ENCODE results near the gene BCL2L2. TPM values are rescaled to one million over a fixed set of nuclear protein-coding genes. Genes with fewer than 3 reads are reported as not detected.

The BCL2L2 gene
- total and polyA plus RNA-seq, 9 of the 15 experiments (the other 6 are each of a cell fraction or from before 2014, with no cell fraction given), result 2.6 to 32.5 (median 14.7) TPM

DNA sequence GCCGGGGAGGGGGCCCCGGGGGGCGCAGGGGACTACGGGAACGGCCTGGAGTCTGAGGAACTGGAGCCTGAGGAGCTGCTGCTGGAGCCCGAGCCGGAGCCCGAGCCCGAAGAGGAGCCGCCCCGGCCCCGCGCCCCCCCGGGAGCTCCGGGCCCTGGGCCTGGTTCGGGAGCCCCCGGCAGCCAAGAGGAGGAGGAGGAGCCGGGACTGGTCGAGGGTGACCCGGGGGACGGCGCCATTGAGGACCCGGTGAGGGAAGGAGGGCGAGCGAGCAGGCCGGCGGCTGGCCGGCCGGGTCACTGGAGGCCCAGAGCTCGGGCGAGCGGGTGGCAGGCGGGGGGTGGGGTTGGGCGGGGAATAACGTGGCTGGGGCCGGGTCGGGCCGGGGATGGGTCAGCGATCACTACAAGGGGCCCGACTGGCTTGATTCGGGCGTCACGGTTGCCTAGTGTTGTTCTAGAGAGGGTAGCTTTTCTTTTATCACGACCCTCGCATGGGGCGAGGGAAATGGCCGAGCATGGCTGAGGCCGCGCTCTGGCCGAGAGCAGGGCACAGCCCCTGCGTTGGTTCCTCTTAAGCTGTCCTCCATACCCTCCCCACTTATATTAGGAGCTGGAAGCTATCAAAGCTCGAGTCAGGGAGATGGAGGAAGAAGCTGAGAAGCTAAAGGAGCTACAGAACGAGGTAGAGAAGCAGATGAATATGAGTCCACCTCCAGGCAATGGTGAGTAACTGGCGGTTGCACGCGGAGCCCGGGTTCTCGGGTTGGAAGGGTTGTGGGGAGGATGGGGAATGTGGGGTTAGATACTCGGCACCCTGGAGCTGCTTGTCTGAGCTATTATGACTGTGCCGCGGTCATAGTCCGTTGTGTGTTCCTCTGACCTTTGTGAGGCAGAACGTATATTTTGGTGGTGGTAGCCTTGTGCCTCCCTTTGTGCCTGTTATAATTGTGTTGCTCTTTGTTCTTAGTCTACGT is 15.2 kb downstream of the BCL2L2 start:
- Histone ChIP-seq H3K9me3 (replicated peaks; ENCODE audit: control insufficient read depth, insufficient read depth, low read depth, low read length) (no peaks in the 10 kb centered on the region), H3K36me3 (ENCODE audit: control insufficient read depth, insufficient read depth, low read length) (peaks cover 58% of the 10 kb centered on the region; the same call in 2 of the 3 replicates), H3K4me3 (peak overlapping the region; percentile 90), H3K79me2 (ENCODE audit: control insufficient read depth, insufficient read depth, low read length) (peaks cover 34% of the 10 kb centered on the region), H3K27me3 (ENCODE audit: control insufficient read depth in 2 of 2, insufficient read depth in 2 of 2, low read length in 2 of 2) (no peaks in the 10 kb centered on the region), H3K9me1 (ENCODE audit: control insufficient read depth, insufficient read depth, low read length) (no peaks in the 10 kb centered on the region), H3K27ac (ENCODE audit: extremely low read depth, low read depth, low read length) (peak overlapping the region; percentile 95), H4K20me1 (replicated peaks; ENCODE audit: control insufficient read depth, insufficient read depth, low read length) (no peaks in the 10 kb centered on the region; the same call in 1 of the 2 replicates), H3K9ac (ENCODE audit: insufficient read depth in 1 of 2, low read depth in 2 of 2, low read length in 2 of 2) (peak overlapping the region; percentile 97 to 100), H2AFZ (ENCODE audit: low read depth, low read length) (peak overlapping the region; percentile 68), H3K4me1 (replicated peaks in 1 of 2; ENCODE audit: control insufficient read depth in 2 of 2, insufficient read depth in 2 of 2, low read length in 2 of 2) (peaks cover 11 to 17% of the 10 kb centered on the region in 2 experiments; a peak in 4 of 5 replicates), H3K4me2 (ENCODE audit: insufficient read depth, low read length) (peak overlapping the region; percentile 98)
- peak; percentile 65 to 81 (median 74) for DNase-seq (ENCODE audit: extremely low read depth in 1 of 4, low spot score in 3 of 4)
- intact Hi-C loops (cut with micrococcal nuclease), result loop anchor here (2.0 to 10.0 kb wide), 4 partner anchors 15 to 233 kb away; partner anchors contain the start of genes BCL2L2, THTPA and ZFHX2
- peak; percentile 49 for ATAC-seq
- no TSS peak for BruUV-seq (replicated peaks)
- ChIA-PET CTCF (ENCODE audit: low intra/inter-chr PET ratio) (interaction anchor here (0.7 to 1.1 kb wide), 2 partner anchors 57 to 202 kb away, joined by 3 to 4 read pairs; no protein-coding TSS in a partner anchor), POLR2A (interaction anchor here (0.6 to 3.9 kb wide), 30 partner anchors 9 to 502 kb away, joined by 3 to 30 read pairs (median 4); partner anchors contain the start of genes HAUS4, HOMEZ, MYH7 and PPP1R3E)
- WGBS (ENCODE audit: insufficient coverage, low coverage, missing lambda C conversion rate), result under 1% methylated on average over 24 of the region's 64 CpGs
- in situ Hi-C loops (cut with MboI), result no loop called here
- FAIRE-seq, result peak; percentile 51
- TF ChIP-seq NCOA4 (IDR thresholded peaks at IDR 0.05; ENCODE audit: partially characterized antibody), result no peak
- TF ChIP-seq HDAC6 (IDR thresholded peaks at IDR 0.05; ENCODE audit: low read depth, low read length), result no peak
- TF ChIP-seq KAT8 (IDR thresholded peaks at IDR 0.05; ENCODE audit: low read depth), result no peak
- TF ChIP-seq, protein P1, sequence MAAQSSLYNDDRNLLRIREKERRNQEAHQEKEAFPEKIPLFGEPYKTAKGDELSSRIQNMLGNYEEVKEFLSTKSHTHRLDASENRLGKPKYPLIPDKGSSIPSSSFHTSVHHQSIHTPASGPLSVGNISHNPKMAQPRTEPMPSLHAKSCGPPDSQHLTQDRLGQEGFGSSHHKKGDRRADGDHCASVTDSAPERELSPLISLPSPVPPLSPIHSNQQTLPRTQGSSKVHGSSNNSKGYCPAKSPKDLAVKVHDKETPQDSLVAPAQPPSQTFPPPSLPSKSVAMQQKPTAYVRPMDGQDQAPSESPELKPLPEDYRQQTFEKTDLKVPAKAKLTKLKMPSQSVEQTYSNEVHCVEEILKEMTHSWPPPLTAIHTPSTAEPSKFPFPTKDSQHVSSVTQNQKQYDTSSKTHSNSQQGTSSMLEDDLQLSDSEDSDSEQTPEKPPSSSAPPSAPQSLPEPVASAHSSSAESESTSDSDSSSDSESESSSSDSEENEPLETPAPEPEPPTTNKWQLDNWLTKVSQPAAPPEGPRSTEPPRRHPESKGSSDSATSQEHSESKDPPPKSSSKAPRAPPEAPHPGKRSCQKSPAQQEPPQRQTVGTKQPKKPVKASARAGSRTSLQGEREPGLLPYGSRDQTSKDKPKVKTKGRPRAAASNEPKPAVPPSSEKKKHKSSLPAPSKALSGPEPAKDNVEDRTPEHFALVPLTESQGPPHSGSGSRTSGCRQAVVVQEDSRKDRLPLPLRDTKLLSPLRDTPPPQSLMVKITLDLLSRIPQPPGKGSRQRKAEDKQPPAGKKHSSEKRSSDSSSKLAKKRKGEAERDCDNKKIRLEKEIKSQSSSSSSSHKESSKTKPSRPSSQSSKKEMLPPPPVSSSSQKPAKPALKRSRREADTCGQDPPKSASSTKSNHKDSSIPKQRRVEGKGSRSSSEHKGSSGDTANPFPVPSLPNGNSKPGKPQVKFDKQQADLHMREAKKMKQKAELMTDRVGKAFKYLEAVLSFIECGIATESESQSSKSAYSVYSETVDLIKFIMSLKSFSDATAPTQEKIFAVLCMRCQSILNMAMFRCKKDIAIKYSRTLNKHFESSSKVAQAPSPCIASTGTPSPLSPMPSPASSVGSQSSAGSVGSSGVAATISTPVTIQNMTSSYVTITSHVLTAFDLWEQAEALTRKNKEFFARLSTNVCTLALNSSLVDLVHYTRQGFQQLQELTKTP (IDR thresholded peaks at IDR 0.05; ENCODE audit: low read depth in 1 of 2, partially characterized antibody in 2 of 2), result peak in 1 of 2 experiments; percentile 16
- TF ChIP-seq, protein P2, sequence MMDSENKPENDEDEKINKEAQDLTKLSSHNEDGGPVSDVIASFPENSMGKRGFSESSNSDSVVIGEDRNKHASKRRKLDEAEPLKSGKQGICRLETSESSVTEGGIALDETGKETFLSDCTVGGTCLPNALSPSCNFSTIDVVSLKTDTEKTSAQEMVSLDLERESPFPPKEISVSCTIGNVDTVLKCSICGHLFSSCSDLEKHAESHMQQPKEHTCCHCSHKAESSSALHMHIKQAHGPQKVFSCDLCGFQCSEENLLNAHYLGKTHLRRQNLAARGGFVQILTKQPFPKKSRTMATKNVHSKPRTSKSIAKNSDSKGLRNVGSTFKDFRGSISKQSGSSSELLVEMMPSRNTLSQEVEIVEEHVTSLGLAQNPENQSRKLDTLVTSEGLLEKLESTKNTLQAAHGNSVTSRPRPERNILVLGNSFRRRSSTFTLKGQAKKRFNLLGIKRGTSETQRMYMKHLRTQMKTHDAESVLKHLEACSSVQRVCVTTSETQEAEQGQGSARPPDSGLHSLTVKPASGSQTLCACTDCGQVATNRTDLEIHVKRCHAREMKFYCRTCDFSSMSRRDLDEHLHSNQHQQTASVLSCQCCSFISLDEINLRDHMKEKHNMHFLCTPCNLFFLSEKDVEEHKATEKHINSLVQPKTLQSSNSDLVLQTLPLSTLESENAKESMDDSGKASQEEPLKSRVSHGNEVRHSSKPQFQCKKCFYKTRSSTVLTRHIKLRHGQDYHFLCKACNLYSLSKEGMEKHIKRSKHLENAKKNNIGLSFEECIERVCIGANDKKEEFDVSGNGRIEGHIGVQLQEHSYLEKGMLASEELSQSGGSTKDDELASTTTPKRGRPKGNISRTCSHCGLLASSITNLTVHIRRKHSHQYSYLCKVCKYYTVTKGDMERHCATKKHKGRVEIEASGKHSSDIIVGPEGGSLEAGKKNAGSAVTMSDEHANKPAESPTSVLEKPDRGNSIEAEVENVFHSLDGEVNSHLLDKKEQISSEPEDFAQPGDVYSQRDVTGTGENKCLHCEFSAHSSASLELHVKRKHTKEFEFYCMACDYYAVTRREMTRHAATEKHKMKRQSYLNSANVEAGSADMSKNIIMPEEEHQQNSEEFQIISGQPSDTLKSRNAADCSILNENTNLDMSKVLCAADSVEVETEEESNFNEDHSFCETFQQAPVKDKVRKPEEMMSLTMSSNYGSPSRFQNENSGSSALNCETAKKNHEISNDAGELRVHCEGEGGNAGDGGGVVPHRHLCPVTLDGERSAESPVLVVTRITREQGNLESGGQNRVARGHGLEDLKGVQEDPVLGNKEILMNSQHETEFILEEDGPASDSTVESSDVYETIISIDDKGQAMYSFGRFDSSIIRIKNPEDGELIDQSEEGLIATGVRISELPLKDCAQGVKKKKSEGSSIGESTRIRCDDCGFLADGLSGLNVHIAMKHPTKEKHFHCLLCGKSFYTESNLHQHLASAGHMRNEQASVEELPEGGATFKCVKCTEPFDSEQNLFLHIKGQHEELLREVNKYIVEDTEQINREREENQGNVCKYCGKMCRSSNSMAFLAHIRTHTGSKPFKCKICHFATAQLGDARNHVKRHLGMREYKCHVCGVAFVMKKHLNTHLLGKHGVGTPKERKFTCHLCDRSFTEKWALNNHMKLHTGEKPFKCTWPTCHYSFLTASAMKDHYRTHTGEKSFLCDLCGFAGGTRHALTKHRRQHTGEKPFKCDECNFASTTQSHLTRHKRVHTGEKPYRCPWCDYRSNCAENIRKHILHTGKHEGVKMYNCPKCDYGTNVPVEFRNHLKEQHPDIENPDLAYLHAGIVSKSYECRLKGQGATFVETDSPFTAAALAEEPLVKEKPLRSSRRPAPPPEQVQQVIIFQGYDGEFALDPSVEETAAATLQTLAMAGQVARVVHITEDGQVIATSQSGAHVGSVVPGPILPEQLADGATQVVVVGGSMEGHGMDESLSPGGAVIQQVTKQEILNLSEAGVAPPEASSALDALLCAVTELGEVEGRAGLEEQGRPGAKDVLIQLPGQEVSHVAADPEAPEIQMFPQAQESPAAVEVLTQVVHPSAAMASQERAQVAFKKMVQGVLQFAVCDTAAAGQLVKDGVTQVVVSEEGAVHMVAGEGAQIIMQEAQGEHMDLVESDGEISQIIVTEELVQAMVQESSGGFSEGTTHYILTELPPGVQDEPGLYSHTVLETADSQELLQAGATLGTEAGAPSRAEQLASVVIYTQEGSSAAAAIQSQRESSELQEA (IDR thresholded peaks at IDR 0.05; ENCODE audit: low read depth), result no peak
- no peak for TF ChIP-seq SREBF2 (CRISPR knock-in tag; IDR thresholded peaks at IDR 0.05)
- no peak for TF ChIP-seq KAT2B (IDR thresholded peaks at IDR 0.05; ENCODE audit: low read depth, low read length)

Data from K562 (cell line).